Measurements from ENCODE around the gene ORAI2.
"Not testable (repeated sequence)": the region's sequence is repeated elsewhere in the genome, so short reads cannot be mapped to it uniquely, and the experiment has no call there.

ORAI2 gene

GRCh38 chr7:102433219-102434038 is at the start of gene ORAI2:
TSS of gene ORAI2 (plus strand) at chr7:102433575. CDS start at chr7:102438957, 5,382 bp downstream.
- peak; percentile 44 for DNase-seq

- no peak for DNase-seq
Observed at GRCh38 chr7:102387064-102387463, 46.3 kb upstream of the ORAI2 start.

DNA sequence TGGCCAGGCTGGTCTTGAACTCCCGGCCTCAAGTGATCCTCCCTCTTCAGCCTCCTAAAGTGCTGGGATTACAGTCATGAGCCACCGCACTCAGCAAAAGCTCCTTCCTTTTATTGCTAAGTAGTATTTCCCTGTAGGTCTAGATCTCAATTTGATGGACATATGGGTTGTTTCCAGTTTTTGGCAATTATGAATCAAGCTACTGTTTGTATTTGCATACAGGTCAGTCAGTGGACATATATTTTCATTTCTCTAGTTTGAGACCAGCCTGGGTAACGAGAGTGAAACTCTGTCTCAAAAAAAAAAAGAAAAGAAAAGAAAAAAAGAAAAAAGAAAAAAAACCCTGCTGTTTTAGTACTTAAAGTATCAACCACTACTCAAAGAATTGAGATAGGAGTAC is 43.6 kb upstream of the ORAI2 start:
- no peak for DNase-seq

DNA sequence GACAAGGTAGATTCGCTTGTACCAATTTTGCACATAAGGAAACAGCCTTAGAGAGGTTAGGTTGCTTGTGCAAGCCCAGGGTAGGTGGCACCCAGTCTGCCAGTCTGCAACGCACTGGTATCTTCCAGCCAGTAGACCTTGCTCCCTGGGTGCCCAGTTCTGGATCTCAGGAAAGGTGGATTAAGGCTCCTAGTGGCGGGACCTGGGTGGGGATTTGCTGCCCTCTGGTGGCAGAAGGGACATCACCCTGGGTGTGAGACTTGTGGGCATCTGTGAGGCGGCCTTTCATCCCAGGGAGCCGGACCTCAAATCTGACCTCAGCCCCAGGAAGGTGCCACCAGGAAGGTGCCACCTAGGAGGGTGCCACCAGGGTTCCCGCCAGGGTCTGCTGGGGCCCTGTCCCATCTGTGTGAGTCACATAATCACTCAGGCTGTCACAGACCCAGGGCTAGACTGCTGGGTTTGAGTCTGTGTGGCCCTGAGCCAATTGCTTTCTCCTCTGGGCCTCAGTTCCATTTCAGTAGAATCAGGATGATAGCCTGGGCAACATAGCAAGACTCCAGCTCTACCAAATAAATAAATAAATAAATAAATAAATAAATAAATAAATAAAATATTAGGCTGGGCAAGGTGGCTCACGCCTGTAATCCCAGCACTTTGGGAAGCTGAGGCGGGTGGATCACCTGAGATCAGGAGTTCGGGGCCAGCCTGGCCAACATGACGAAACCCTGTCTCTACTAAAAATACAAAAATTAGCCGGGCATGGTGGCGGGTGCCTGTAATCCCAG is 42.5 kb upstream of the ORAI2 start:
- DNase-seq, result peak; percentile 66

DNA sequence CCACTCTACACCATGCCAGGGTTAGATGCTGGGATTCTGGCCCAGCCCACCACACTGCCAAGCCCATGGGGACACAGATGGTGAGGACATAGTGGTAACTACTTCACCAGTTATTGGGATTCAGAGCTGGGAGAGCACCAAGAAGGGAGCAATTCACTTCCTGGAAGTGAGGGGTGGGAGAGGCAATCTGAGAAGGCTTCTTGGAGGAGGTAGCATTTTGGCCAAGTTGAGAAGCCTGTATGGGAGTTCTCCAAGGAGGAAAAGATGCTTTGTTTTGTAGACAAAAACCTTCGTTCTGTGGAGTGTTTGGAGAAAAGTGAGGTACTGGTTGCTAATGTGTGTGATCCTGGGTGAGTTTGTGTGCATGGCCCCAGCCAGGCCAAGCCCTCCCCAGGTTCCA is 41.0 kb upstream of the ORAI2 start:
- no peak for DNase-seq

GRCh38 chr7:102393467-102393866 is 39.9 kb upstream of the ORAI2 start:
- no peak for DNase-seq

- DNase-seq, result no peak
Observed at GRCh38 chr7:102395592-102395872, 37.8 kb upstream of the ORAI2 start.

DNA sequence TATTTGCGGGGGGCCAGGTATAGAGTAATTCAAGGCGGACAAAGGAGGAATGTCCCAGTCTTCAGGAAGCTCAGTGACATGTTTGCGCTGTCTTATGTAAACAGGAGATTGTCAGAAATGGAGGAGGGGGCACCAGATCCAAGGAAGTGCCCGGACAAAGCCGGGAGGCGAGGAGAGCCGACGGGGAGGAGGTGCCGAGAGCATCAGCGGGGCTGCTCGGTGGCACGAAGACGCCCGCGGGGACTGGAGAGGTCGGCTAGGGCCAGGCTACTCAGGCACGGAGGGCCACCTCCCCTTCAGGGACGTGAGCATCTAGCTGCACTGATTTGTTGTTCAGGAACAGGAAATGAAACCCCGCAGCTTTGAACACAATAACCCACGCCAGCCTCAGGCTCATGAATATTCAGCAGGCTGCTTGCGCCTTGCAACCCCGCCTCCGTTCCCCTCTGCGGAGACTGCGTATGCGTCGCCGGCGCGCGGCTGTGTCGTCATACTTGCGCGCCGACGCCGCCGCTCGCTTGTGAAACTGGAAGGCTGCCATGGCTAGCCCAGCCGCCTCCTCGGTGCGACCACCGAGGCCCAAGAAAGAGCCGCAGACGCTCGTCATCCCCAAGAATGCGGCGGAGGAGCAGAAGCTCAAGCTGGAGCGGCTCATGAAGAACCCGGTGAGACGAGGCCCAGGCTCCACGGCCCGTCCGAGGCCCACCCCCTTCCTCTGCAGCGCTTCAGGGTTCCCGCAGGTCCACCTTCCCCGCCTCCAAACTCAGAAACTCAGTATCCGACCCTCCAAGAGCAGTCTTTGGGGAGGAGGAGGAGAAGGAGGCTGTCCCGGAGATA is 37.3 kb upstream of the ORAI2 start, which contains the start of gene PRKRIP1:
Gene PRKRIP1, plus strand, starts transcription at position 491 of the 837 bp plus-strand sequence. Its CDS starts 49 bp downstream, at position 540.
- DNase-seq, result peak; percentile 91

- DNase-seq, result no peak
Observed at GRCh38 chr7:102396710-102397019, 36.7 kb upstream of the ORAI2 start.

- no peak for DNase-seq
Observed at GRCh38 chr7:102398543-102398942, 34.8 kb upstream of the ORAI2 start.

- DNase-seq, result no peak
Observed at GRCh38 chr7:102400360-102400759, 33.0 kb upstream of the ORAI2 start.

GRCh38 chr7:102403563-102403962 is 29.8 kb upstream of the ORAI2 start:
- no peak for DNase-seq

- DNase-seq, result peak; percentile 58
Observed at GRCh38 chr7:102404005-102404861, 29.1 kb upstream of the ORAI2 start.

DNA sequence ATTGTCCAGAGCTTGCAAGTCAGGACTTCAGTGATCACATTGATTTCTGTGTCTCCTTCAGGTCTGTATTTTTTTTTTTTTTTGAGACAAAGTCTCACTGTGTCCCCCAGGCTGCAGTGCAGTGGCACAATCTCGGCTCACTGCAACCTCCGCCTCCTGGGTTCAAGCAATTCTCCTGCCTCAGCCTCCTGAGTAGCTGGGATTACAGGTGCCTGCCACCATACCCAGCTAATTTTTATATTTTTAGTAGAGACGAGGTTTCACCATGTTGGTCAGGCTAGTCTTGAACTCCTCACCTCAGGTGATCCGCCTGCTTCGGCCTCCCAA is 28.6 kb upstream of the ORAI2 start:
- not testable (repeated sequence) for DNase-seq

DNA sequence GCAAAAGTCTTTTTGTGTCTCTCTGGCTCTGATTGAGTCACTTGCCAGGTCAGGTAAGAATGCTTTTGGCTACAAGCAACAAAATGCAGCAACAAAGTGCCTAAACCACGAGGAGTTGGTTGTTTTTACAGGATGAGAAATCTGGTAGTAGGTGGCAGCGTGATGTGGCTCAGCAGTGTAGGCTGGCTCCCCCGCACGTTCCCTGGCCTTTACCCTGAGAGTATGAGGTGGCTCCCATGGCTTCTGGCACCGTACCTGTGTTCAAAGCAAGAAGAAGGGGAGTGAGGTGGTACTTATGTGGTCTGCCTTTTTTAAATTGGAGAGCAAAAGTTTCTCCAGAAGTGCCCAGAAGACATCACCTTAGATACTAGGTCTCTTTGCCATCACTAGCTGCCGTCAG is 25.5 kb upstream of the ORAI2 start:
- DNase-seq, result no peak

GRCh38 chr7:102408530-102408929 is 24.8 kb upstream of the ORAI2 start:
- not testable (repeated sequence) for DNase-seq

- no peak for DNase-seq
Observed at GRCh38 chr7:102409340-102409739, 24.0 kb upstream of the ORAI2 start.

- no peak for DNase-seq
Observed at GRCh38 chr7:102410123-102410522, 23.3 kb upstream of the ORAI2 start.

- no peak for DNase-seq
Observed at GRCh38 chr7:102410918-102411317, 22.5 kb upstream of the ORAI2 start.

DNA sequence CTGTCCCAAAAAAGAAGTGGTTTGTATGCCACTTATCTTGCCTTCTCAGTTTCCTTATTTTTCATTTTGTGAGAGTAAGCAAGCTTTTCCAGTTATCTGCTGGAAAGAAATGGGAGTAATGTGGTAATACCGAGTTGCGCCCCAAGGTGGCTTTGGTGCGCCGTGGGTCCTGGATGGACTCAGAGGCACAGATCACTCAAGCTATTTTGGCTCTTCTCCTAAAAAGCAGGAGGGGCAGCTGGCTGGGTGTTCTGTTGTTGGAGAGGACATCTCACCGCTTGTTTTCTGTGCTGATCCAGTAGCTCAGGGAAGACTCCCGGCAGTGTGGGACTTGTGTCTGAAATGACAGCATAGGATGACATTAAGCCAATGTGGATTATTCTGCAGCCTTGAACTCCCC is 20.8 kb upstream of the ORAI2 start:
- peak; percentile 15 for DNase-seq

DNA sequence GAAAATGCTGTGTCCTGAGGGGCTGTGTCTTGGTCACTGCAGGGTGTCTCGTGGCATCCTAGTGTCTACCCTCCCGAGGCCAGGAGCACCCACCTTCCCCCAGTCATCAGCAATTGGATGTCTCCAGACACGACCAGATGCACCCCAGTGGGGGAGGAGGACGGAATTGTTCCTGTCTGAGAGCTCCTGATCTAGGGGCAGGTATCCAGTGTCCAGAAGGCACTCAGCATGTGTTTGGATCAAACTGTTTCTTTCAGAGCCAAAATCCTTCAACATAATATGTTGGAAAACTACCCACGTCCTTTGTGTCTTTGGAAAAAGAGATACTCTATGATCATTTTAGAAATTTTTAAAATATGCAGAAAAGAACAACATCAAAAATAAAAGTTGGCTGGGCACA is 20.3 kb upstream of the ORAI2 start:
- DNase-seq, result no peak

GRCh38 chr7:102413611-102414010 is 19.8 kb upstream of the ORAI2 start:
- no peak for DNase-seq
